H7 (cell line): ENCODE data around the gene MYMK. TPM values are rescaled to one million over a fixed set of nuclear protein-coding genes. Genes with fewer than 3 reads are reported as not detected.

Experiments used
- DNase-seq: peaks from one replicate; pipeline ENCODE4 v3.0.0; 2012
- H3K27me3 ChIP-seq: 2 replicates; pipeline ENCODE4 v1.6.0; 2011; ENCODE audit warnings: mild to moderate bottlenecking, low read length; ENCODE audit not compliant: control insufficient read depth, insufficient read depth
- H3K36me3 ChIP-seq: replicated peaks from 2 replicates; pipeline ENCODE4 v1.5.1; 2011; ENCODE audit warnings: low read length; ENCODE audit not compliant: control insufficient read depth, insufficient read depth
- H3K4me3 ChIP-seq: 2 replicates; pipeline ENCODE4 v1.5.1; 2011; ENCODE audit warnings: low read depth, mild to moderate bottlenecking, control low read depth, low read length, moderate library complexity; ENCODE audit not compliant: insufficient read depth
- total RNA-seq: library from RNA; depleted of rRNA; stranded (reverse); fragments of >200 nt; shearing (Covaris generic); gene quantifications from 2 replicates; pipeline ENCODE4 v1.2.3, GENCODE V29; 2014; rRNA removed

MYMK gene
- total RNA-seq, 1 experiment from 2014 or later = not detected

- Histone ChIP-seq H3K27me3 (no peaks in the 10 kb centered on the region), H3K4me3 (no peak overlapping the region), H3K36me3 (peaks cover 11% of the 10 kb centered on the region)
- DNase-seq = no peak
These were observed 51.0 kb downstream of the MYMK start for GRCh38 chr9:133473743-133474142.

- DNase-seq = no peak
- H3K36me3 ChIP-seq = peaks cover 11% of the 10 kb centered on the region
- H3K4me3 ChIP-seq = no peak overlapping the region
- H3K27me3 ChIP-seq = no peaks in the 10 kb centered on the region
These were observed 51.9 kb downstream of the MYMK start for GRCh38 chr9:133472753-133473378.

DNA sequence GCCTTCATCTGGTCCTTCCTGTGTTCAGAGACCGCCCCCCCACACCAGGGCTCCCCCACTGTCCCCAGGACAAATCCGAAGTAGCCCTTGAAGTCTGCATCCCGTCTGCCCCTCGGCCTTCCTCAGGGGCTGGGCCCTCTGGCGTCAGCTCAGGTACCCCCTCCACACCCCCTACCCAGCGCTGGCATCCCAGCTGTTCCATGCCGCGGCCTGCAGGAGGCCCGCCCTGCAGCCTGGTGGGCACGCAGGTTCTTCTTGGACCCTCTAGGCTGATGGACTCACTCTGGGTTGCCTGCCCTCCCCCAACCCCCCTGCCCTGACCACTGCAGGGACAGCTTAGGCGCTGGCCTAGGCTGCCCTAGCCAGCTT is 52.5 kb downstream of the MYMK start:
- Histone ChIP-seq H3K27me3 (no peaks in the 10 kb centered on the region), H3K4me3 (no peak overlapping the region), H3K36me3 (peaks cover 11% of the 10 kb centered on the region)
- DNase-seq = no peak

GRCh38 chr9:133471551-133472276 is 53.0 kb downstream of the MYMK start:
- Histone ChIP-seq H3K36me3 (peaks cover 11% of the 10 kb centered on the region), H3K4me3 (no peak overlapping the region), H3K27me3 (no peaks in the 10 kb centered on the region)
- DNase-seq = no peak

- peaks cover 8% of the 10 kb centered on the region for H3K36me3 ChIP-seq
- no peaks in the 10 kb centered on the region for H3K27me3 ChIP-seq
- no peak overlapping the region for H3K4me3 ChIP-seq
- no peak for DNase-seq
These were observed 53.8 kb downstream of the MYMK start for GRCh38 chr9:133470988-133471387.

DNA sequence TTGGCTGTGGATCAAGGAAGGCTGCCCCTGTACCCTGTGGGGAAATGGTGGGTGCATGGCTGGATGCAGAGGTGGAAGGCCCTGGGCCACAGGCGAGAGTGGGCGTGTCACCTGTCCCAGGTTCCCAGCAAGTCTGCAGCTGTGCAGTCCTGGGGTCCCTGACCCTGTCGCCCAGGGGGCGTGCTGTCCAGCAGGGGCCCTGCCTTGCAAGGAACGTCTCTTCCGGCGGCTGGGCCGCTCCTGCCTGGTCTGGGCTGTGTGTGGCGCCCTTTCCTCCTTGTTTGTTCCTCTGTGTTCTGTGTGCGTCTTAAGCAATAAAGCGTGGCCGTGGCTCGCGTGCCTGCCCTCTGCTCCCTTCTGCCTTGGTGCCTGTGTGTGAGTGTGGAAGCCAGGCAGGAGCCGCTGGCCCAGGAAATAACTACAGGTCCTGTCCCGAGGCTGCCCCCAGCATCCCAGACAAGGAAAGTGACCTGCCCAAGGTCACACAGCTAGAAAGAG is 54.3 kb downstream of the MYMK start:
- H3K4me3 ChIP-seq = no peak overlapping the region
- peak; percentile 73 for DNase-seq
- peaks cover 5% of the 10 kb centered on the region for H3K36me3 ChIP-seq
- no peaks in the 10 kb centered on the region for H3K27me3 ChIP-seq

GRCh38 chr9:133468777-133469421 is 55.9 kb downstream of the MYMK start:
- Histone ChIP-seq H3K36me3 (peaks cover 1% of the 10 kb centered on the region), H3K4me3 (no peak overlapping the region), H3K27me3 (no peaks in the 10 kb centered on the region)
- no peak for DNase-seq

DNA sequence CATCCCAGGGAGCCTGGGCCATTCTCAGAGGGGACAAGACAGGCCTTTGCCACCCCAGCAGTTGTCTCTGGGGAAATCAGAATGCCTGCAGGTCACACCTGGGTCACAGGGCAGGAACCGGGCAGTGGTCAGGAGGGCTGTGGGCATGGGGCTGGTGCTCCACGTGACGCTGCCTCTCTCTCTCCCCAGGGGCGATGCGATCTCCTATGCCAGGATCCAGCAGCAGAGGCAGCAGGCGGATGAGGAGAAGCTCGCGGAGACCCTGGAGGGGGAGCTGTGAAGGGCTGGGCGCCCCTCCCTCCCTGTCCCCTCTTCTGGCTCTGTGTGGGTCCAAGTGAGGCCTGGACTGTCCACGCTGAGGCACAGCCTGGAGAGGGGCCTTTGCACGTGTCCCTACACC is 56.4 kb downstream of the MYMK start:
- Histone ChIP-seq H3K4me3 (no peak overlapping the region), H3K36me3 (peaks cover 1% of the 10 kb centered on the region), H3K27me3 (no peaks in the 10 kb centered on the region)
- no peak for DNase-seq

GRCh38 chr9:133467101-133467500 is 57.7 kb downstream of the MYMK start:
- no peak overlapping the region for H3K4me3 ChIP-seq
- DNase-seq = peak; percentile 87
- no peaks in the 10 kb centered on the region; the same call in 1 of the 2 replicates for H3K36me3 ChIP-seq
- H3K27me3 ChIP-seq = no peaks in the 10 kb centered on the region

DNA sequence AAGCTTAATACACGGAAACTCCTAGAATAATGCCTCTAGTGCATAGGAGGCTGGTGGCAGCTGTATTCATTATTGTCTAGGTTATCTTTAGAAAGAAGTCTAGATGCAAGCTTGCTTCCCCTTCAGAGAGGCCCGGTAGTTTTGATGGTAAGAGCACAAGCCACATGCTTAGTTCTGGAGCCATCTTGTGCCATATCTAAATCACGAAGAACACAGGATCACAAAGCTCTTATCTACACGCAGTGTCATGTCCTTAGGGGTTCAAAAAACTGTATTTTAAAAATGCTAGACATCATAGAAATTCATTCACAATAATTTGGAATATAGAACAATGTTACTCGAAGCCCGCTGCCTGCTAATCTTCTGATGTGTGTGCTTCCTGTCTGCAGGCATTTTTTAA is 58.8 kb downstream of the MYMK start:
- no peak for DNase-seq
- H3K36me3 ChIP-seq = no peaks in the 10 kb centered on the region; the same call in 1 of the 2 replicates
- H3K27me3 ChIP-seq = no peaks in the 10 kb centered on the region
- H3K4me3 ChIP-seq = no peak overlapping the region

DNA sequence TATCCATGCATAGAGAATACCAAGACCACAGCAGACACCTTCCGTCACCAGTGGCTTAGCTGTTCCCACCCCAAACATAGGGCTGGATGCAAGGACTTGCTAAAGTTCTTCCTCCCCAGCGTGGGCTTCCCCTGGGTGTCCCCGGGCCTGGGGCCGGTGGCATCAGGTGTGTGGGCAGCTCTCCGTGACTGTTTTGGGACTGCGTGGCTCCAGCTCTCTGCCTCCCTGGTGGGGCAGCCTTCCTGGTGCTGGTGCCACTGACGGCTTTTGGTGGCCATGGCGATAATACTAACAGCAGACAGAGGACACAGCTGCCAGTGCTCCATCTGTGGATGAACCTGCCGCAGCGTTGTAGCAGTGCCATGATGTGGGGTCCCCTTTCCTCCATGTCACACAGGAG is 60.1 kb downstream of the MYMK start:
- Histone ChIP-seq H3K27me3 (no peaks in the 10 kb centered on the region), H3K4me3 (no peak overlapping the region), H3K36me3 (no peaks in the 10 kb centered on the region; the same call in 1 of the 2 replicates)
- no peak for DNase-seq

Other genes with a start within 250 kb of the MYMK start
- 0.63 TPM in 1 of 2 replicates, not detected in the other for gene ABO, start 249.8 kb downstream of the MYMK start, total RNA-seq
- gene SURF6, start 188.8 kb downstream of the MYMK start, total RNA-seq = 42.0 and 45.2 TPM in 2 replicates
- 61.0 and 64.6 TPM in 2 replicates for gene MED22, start 176.8 kb downstream of the MYMK start, total RNA-seq
- 2,813 and 2,948 TPM in 2 replicates for gene RPL7A, start 176.7 kb downstream of the MYMK start, total RNA-seq
- 30.6 and 31.8 TPM in 2 replicates for gene SURF1, start 168.5 kb downstream of the MYMK start, total RNA-seq
- 25.8 and 28.1 TPM in 2 replicates for gene SURF2, start 168.4 kb downstream of the MYMK start, total RNA-seq
- 174 and 181 TPM in 2 replicates for gene SURF4, start 148.9 kb downstream of the MYMK start, total RNA-seq
- gene STKLD1, start 148.6 kb downstream of the MYMK start, total RNA-seq = 0.17 and 0.41 TPM in 2 replicates
- gene REXO4, start 106.9 kb downstream of the MYMK start, total RNA-seq = 28.5 and 33.5 TPM in 2 replicates
- 2.8 and 5.5 TPM in 2 replicates for gene ADAMTS13, start 102.6 kb downstream of the MYMK start, total RNA-seq
- 9.5 and 11.3 TPM in 2 replicates for gene CACFD1, start 65.0 kb downstream of the MYMK start, total RNA-seq
- gene SLC2A6, start 45.9 kb downstream of the MYMK start, total RNA-seq = 13.8 and 18.2 TPM in 2 replicates
- 0.42 and 0.70 TPM in 2 replicates for gene ADAMTSL2, start 9.7 kb upstream of the MYMK start, total RNA-seq
- 1.2 and 3.7 TPM in 2 replicates for gene FAM163B, start 84.4 kb upstream of the MYMK start, total RNA-seq
- 0.07 TPM in 1 of 2 replicates, not detected in the other for gene DBH, start 111.4 kb upstream of the MYMK start, total RNA-seq
- 7.3 and 9.9 TPM in 2 replicates for gene SARDH, start 213.4 kb upstream of the MYMK start, total RNA-seq